GM21360 (cell line): ENCODE results near the gene EIF4H.
A peak's percentile ranks its signal among the peaks of the same experiment; 100 is the strongest.
"Not testable (repeated sequence)": the region's sequence is repeated elsewhere in the genome, so short reads cannot be mapped to it uniquely, and the experiment has no call there.

Experiments used
- ATAC-seq: cut with Tn5 transposase; IDR thresholded peaks from one replicate; pipeline ENCODE4 v1.9.1; 2021; ENCODE audit warnings: mild to moderate bottlenecking, moderate library complexity; ENCODE audit not compliant: unreplicated experiment

Gene EIF4H

DNA sequence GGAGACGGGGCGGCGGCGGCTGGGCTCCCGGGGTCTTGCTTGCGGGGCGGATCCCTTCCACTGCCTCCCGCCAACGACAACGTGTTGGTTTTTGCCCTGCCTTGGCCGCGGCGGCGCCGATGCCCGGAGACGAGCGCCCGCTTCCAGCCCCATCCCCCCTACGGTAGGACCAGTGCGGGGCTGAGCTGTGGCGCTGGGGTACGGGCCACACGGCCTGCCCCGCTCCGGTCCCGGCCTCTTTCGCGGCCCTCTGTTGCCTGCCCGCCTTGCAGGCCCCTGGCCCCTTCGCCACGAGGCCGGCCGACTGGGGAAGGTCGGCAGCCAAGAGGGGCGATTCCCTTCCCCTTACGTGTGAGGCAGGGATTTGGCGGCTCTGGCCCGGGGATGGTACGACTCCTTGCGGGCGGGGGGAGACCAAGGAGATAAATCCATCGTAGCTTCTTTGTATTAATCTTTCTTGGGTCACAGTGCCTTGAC lies 488 bp downstream of the EIF4H start:
- ATAC-seq = peak; percentile 7

DNA sequence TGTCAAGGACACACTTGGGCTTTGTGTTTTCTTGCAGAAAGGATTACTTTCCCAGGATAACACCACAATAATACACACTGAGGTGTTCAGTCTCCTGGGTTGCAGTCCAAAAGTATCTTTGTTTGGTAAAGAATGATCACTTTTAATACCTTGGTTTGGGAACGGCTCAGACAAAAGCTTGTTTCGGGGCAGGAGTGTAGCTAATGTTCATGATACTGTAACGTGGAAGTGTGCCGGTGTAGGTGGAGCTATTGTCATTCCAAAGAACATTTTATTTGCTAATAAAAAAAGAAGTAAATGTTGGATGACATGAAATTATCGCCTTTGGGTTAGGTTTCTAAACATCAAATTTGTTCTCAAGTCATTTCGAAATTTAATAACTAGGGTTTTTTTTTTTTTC lies 1.2 kb downstream of the EIF4H start:
- no peak for ATAC-seq

DNA sequence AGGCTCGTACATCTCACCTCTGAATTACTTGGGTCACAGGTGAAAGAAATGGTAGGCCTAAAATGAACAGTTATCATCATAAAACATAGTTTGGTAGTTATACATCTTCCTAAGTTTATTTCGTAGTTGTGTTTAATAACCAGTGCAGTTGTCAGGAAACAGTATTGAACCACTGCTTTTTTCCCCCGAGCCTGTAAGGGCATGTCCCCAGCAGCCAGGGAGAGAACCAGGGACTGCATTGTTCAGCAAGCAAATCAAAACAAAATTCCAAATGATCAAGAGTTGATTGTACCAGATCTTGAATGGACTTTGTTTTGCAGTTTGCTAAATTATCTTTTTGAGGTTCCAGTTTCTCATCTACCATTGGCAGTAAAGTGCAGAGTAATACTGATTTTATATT lies 2.4 kb downstream of the EIF4H start:
- no peak for ATAC-seq

DNA sequence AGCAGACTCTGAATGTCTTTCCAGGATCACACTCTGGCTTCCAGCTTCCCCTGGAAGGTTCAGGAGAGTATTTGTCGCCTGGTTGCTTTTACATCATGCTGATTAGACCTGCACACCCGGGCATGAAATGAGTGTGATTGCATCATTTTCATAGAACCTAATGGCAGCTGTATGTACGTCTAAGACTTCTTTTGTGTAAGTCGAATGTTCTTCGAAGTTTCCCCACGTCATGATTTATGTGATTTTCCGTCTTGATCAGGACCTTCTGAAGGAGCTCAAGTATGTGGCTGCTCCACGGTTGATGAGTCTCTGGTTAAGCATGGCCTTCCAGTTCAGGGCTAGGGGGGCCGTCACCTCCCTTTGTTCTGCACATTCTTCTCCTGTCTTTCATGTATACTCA lies 4.5 kb downstream of the EIF4H start:
- ATAC-seq = no peak

DNA sequence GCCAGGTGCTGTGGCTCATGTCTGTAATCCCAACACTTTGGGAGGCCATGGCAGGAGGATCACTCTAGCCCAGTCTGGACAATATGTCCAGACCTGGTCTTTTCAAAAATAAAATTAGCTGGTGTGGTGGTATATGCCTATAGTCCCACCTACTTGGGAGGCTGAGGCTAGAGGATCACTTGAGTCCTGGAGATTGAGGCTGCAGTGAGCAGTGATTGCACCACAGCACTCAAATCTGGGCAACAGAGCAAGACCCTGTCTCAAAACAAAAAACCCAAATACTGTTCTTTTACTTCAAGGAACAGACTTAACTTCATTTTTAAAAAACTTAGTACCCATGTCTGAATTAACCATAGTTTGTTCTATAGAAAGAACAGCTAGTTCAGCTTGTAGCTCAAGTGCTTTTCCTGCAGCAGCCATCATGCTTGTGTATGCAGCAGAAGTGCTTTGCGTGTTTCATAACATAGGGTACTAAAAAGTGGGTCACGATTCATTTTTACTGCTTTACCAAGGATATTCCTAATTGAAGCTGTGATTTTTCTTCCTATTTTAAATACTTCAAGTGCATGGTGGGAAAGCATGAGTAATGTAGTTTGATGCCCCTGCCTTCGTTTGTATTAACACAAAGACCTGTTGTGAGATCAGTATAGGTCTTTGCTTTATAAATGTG lies 5.9 kb downstream of the EIF4H start:
- ATAC-seq = no peak

DNA sequence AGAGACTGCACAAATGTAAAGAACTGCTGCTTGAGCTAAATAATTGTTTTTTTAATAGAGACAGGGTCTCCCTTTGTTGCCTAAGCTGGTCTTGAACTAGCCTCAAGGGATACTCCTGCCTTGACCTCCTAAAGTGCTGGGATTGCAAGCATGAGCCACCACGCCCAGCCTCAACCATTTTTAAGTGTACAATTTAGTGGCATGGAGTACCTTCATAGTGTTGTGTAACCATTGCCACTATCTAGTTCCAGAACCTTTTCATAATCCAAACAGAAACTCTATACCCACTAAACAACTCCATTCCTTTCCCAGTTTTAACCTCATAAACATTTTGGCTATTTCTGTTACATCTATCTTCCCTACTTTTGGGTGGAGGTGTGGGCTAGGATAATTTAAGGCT lies 6.7 kb downstream of the EIF4H start:
- no peak for ATAC-seq

DNA sequence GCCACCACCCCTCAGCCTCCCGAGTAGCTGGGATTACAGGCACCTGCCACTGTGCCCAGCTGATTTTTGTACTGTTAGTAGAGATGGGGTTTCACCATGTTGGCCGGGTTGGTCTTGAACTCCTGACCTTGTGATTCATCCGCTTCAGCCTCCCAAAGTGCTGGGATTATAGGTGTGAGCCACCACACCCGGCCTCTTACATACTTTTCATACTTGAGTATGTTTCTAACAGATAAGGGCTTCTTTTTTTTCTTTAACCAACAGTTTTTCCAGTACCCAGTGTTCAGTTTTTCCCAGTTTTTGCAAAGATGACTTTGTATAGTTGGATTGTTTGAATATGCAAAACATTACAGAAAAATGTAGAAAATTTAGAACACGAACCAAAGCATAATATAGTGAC lies 7.7 kb downstream of the EIF4H start:
- ATAC-seq = no peak

DNA sequence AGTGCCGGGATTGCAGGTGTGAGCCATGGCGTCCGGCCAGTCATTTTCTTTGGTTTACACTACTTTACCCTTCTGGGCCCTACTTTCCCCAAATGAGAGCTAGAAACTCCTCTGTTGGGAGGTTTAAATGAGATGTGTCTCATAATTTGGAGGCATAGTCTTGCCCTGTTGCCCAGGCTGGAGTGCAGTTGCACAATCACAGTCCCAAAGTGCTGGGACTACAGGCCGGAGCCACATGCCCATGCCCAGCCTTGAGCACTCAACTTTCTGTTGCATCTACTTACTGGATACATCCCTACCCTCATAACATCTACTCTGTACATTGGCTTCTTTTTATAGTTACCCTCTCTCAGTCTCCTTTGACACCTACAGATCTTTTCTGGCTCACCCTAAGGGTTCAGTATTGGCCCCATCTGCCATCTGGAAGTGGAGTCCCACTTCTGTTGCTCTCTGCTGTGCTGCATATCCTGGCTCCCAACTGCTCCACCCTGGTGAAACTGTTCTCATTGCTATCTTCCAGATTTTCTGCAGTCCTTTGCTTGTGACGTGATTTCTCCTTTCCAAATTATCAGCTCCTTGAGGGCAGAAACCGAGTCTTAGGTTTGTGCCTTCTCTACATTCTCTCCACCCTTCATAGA lies 8.4 kb downstream of the EIF4H start:
- ATAC-seq = no peak

DNA sequence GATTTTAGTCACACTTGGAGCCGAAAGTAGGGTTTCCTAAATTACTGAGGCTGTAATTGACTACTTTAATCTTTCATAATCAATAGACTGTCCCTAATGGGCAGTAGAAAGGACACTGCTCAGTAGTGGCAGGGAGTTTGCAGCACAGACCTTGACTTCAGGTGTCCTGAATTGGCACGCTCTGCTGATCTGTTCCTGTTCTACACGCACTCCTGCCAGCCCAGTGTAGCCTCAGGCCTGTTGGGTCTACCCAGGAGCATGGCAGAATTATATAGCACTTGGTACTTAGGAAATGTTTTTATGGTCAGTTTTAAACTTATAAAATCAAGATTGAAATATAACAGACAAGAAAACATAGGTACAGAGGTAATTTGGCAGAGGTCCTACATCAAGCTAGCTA lies 9.0 kb downstream of the EIF4H start:
- ATAC-seq = no peak

DNA sequence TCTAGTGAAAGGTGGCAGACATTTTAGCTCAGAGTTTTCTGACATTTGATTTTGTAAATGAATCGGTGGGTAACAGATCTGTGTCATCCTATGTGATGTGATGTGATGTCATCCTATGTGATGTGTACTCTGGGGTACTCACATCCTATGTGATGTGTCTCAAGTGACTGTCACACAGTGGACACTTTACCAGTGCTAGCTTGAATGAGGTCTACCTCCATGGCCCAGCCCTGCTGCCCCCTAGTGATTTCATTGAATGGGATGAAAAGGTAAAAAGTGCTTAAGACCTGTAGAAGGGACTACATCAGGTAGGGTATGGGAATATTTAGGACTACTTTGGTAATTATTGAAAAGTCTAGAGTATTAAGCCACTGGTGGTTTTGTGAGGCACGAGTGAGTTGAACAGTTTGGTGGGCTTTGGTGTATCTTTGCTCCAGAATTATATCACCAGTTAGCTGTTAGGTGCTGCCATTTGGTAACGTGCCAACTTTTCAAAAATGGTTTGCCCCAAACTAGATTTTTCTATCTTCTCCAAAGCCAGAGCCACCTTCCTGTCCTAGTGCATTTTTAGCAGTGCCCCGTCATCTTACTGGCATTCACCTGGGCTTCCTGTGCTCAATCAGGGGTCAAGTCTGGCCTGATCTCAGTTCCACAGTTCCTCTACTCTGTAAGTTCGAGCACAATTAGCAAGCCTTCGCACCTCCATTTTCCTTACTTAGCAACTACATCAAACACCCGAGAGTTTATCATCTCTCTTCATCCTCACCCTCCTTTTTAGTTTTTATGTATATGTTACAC lies 9.7 kb downstream of the EIF4H start:
- ATAC-seq = no peak

DNA sequence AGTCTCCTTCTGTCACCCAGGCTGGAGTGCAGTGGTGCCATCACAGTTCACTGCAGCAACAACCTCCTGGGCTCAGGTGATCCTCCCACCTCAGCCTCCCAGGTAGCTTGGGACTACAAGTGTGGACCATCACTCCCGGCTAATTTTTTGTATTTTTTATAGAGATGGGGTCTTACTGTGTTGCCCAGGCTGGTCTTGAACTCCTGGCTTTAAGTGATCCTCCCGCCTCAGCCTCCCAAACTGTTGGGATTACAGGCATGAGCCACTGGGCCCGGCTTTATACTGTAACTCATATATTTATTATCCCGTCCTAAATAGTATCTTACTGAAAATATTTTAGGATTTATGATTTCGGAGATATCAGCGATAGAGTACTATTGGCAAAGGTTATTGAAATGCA lies 10.9 kb downstream of the EIF4H start:
- no peak for ATAC-seq

DNA sequence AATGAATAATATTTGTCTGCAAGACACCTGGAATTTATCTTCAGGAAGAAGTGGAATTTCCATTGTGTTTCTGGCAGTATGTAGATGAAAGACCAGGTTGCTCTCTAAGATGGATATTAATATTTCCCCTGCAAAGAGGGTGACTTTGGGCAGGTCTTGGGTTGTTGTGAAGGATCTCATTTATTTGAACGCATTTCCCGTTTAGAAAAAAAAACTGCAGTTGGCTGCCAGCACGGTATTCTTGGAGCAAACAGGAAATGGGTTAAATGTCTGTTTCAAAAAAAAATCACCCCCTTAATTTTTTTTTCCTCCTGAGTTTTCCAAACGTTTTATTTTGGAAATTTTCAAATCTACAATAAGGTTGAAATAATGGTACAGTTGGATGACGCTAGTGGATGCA lies 11.5 kb downstream of the EIF4H start:
- no peak for ATAC-seq

DNA sequence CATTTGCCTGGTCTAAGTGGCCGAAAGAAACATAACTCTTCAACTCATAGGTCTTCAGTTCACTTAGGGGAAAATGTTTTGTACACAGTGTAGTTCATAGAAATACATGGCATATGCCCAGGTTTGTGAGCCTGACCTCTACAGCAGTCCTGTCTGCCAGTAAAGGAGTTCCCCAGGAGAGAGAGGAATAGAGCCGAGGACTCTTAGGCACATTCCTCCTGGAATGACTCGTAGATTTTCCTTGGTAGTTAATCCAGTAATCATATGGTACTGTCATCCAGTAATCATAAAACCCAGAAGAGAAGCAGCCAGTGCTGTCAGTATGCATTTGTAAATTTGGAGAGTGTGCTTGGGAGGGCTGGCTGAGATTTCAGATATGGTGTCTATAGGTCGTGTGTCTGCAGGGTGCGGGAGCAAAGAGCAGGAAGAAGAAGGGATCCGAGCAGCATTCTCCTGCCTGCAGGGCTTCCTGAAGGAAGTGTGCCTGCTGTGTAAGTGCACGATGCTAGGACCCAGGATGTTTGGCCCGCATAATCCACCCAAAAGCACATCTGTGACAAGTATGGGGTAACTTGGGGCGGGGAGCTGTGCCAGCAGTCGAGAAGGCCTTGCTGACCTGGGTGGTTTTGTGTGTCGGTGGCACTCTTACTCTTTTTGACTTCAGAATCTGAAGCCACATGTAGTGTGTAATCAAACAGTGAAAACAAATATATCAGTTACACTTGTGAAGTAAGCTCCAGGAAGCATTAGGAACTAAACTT lies 13.9 kb downstream of the EIF4H start:
- ATAC-seq = no peak

DNA sequence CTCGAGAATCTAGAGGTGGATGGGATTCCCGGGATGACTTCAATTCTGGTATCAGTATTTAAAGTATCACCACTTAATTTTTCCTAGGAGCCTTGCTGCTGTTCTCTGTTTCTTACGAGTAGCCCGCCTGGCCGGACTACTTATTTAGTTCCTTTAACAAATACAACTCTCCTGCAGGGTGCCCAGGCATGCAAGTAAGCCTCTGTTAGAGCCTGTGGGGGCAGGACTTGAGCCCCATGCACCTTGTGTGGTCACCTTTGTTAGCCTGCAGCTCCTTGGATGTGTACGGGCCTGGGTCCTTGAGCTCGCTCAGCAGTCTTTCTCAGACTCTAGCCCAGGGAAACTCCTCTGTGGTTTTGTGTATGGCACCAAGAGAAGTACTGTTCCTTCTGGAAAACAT lies 16.1 kb downstream of the EIF4H start:
- no peak for ATAC-seq

DNA sequence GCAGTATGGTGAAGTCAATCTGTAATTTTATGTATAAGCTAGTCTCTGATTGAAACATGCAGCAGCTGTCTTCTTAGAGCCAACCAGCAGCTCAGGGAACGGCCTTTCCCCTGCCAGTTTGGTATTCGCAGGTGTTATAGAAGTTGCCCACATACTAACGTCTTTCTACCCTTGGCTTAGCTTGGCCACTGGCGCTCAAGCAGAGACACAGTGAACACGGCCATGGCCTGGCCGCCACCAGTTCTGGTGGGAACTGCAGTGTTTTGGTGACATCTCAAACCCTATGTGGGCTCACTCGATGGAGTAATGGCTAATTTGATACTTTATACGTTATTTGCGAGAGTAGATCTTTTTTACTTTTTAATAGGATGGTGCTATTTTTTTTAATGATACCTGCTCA lies 17.1 kb downstream of the EIF4H start:
- ATAC-seq = no peak

DNA sequence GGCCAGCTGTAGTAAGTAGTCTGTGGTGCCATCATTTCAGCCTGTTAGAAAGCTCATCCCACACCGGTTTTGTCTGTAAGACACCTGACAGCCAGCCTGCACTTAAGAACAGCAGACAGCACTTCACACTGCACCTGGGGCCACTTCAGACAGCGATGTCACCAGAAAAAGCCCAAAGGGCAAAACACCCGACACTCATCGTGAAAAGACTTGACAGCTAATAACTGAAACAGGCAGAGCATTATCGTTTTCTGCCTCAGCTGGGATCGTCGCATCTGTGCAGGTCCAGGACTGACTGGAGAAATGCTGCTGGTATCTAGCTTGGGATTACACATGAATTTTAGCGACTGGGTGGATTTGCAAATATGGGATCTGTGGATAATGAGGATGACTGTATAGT lies 18.9 kb downstream of the EIF4H start:
- ATAC-seq = no peak

DNA sequence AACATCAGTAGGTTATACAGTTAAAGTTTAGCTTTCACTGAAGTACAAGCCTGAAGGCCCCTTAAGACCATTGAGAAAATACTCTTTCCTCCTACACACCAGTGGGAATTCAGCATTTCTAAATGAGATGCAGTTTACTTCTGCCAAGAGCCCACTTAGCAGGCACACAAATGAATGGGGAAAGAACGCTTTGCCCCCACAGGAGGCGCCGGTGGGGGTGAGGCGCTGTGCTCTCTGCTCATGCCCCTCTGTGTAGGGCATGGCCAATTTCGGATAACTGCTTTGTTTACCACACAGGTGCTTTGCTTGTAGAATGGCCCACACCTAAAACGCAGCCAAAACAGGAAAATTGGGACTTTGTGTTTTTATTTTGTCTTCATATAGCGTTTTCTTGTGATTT lies 19.8 kb downstream of the EIF4H start:
- no peak for ATAC-seq

DNA sequence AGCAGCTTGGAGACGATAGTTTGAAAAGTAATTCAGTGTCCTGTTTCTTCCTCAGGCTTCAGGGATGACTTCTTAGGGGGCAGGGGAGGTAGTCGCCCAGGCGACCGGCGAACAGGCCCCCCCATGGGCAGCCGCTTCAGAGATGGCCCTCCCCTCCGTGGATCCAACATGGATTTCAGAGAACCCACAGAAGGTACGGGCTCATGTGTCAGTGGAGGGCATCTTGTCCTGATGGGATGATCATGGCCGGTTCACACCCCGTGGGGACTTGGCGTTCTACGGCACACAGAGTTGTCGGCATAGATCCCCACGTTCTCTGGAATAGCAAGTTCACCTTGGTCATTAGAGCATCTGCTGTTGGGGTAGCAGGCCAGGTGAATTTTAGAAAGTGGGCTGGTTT lies 20.5 kb downstream of the EIF4H start:
- no peak for ATAC-seq

DNA sequence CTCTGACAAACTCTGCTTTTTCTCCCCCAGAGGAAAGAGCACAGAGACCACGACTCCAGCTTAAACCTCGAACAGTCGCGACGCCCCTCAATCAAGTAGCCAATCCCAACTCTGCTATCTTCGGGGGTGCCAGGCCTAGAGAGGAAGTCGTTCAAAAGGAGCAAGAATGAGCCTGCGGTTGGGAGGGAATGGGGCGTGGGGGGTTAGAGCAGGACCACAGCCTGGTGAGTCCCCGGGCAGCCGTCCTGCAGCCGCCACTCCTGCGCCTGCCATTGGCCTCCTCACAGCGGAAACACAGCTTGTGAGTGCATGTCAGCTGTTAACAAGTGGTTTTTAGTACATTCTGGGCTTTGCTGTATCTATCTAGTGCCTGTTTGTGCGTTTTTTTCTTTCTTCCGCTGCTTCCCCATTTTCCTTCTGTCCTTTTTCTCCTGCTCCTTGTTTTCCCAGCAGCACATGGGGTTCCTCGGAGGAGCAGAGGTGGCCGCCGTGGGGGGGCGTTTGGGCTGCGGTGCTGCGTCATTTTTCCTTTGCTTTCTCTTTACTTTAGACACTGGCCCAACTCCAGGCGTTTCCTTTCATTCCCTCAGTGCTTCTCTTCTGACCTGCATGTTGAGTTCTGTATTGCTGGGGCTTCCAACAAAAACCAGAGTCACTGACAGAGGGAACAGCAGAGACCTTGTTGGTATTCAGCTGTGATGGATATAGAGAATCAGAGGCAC lies 21.1 kb downstream of the EIF4H start:
- not testable (repeated sequence) for ATAC-seq

DNA sequence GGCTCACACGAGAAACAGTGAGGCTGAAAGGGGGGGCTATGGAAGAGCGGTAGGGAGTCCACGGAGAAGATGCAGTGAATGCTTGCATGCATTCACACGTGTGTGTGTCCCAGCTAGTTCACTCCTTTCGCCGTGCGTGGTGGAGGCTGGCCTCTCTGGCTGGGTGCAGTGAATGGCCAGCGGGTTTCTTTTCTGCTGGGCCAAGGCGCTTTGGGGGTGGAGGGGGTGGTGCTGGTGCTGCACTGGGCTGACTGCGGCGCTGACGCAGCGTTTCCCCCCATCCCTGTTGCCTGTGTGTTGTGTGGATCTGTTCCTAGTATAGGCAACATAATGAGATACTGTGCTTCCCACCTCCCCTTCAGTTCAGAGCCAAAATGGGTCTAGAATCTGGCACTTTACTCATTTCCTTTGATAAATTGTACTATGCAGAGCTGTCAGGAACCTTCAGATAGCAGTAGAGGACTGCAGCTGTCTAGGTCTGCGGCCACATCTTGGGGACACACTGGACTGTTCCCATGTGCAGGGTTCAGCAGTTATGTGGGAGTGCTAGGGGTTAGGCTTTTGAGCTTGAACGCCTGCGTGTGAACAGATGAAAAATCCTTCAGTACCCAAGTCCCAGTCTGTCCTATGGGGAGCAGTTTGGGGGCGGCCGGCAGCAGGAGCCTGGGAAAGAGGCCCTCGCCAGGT lies 22.0 kb downstream of the EIF4H start:
- not testable (repeated sequence) for ATAC-seq
